Measurements from ENCODE around the gene GTF3C6.

DNA sequence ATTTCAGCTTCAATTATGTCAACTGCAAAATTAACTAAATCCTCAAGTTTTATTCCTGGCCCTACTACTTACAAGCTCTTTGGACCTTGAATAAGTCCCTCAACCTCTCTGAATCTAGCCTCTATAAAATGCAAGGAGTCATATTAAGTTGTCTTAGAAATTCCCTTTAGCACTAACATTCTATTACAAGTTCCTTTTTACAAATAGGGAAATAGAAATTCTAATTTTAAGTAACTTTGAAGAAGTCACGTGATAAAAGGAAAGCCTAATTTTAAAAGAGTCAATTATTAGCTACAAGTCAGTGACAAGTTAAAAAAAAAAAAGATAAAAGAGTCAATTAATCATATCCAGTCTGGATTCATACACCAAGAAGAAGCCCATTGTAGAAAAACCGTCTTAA lies 24.6 kb upstream of the GTF3C6 start:
- no peak for TF ChIP-seq ZNF724P (CRISPR knock-in tag; IDR thresholded peaks at IDR 0.05; ENCODE audit: borderline replicate concordance)
- TF ChIP-seq ZNF180 (CRISPR knock-in tag; IDR thresholded peaks at IDR 0.05; ENCODE audit: borderline replicate concordance, low read depth) = no peak
- no peak for TF ChIP-seq HBP1 (CRISPR knock-in tag; IDR thresholded peaks at IDR 0.05; ENCODE audit: low read depth)
- no peak for TF ChIP-seq HNF4A (CRISPR knock-in tag; IDR thresholded peaks at IDR 0.05)
- TF ChIP-seq, protein P1, sequence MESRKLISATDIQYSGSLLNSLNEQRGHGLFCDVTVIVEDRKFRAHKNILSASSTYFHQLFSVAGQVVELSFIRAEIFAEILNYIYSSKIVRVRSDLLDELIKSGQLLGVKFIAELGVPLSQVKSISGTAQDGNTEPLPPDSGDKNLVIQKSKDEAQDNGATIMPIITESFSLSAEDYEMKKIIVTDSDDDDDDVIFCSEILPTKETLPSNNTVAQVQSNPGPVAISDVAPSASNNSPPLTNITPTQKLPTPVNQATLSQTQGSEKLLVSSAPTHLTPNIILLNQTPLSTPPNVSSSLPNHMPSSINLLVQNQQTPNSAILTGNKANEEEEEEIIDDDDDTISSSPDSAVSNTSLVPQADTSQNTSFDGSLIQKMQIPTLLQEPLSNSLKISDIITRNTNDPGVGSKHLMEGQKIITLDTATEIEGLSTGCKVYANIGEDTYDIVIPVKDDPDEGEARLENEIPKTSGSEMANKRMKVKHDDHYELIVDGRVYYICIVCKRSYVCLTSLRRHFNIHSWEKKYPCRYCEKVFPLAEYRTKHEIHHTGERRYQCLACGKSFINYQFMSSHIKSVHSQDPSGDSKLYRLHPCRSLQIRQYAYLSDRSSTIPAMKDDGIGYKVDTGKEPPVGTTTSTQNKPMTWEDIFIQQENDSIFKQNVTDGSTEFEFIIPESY (CRISPR knock-in tag; IDR thresholded peaks at IDR 0.05) = no peak
- no peak for TF ChIP-seq FOXK2 (IDR thresholded peaks at IDR 0.05)
- no peak for TF ChIP-seq TEAD3 (CRISPR knock-in tag; optimal IDR thresholded peaks at IDR 0.05; ENCODE audit: borderline replicate concordance)
- TF ChIP-seq EP300 (IDR thresholded peaks at IDR 0.05; ENCODE audit: low read depth in 2 of 2, low read length in 2 of 2) = no peak
- no peak for TF ChIP-seq EP300 (CRISPR knock-in tag; IDR thresholded peaks at IDR 0.05; ENCODE audit: borderline replicate concordance)
- TF ChIP-seq PPARG (CRISPR knock-in tag; conservative IDR thresholded peaks at IDR 0.05) = no peak
- no peak for TF ChIP-seq ZSCAN5A (CRISPR knock-in tag; IDR thresholded peaks at IDR 0.05; ENCODE audit: borderline replicate concordance)
- TF ChIP-seq, protein P2, sequence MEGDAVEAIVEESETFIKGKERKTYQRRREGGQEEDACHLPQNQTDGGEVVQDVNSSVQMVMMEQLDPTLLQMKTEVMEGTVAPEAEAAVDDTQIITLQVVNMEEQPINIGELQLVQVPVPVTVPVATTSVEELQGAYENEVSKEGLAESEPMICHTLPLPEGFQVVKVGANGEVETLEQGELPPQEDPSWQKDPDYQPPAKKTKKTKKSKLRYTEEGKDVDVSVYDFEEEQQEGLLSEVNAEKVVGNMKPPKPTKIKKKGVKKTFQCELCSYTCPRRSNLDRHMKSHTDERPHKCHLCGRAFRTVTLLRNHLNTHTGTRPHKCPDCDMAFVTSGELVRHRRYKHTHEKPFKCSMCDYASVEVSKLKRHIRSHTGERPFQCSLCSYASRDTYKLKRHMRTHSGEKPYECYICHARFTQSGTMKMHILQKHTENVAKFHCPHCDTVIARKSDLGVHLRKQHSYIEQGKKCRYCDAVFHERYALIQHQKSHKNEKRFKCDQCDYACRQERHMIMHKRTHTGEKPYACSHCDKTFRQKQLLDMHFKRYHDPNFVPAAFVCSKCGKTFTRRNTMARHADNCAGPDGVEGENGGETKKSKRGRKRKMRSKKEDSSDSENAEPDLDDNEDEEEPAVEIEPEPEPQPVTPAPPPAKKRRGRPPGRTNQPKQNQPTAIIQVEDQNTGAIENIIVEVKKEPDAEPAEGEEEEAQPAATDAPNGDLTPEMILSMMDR (CRISPR knock-in tag; IDR thresholded peaks at IDR 0.05) = no peak
- no peak for TF ChIP-seq ZFP1 (CRISPR knock-in tag; IDR thresholded peaks at IDR 0.05)
